H1 (cell line): Measurements from ENCODE around the gene GPSM1. TPM values are rescaled to one million over a fixed set of nuclear protein-coding genes. Genes with fewer than 3 reads are reported as not detected.

ENCODE experiments used
- CTCF ChIA-PET: fragments of 300-600 bp; sonication (Branson Sonifier 250); formaldehyde crosslinking; loops from one replicate; lab custom pipeline; 2021; ENCODE audit not compliant: partially characterized antibody; lab: Charles Lee
- POLR2A ChIA-PET: fragments of 300-600 bp; sonication (Branson Sonifier 250); formaldehyde crosslinking; loops from one replicate; lab custom pipeline; 2021; ENCODE audit warnings: inconsistent platforms; ENCODE audit not compliant: partially characterized antibody; lab: Charles Lee
- DNase-seq, 2 experiments: peaks; one replicate each; pipeline versions ENCODE4 v3.0.0 to v3.0.0-alpha.2; 2010 to 2022; ENCODE audit warnings: low spot score in 2 of 2, low read depth in 1 of 2, mixed read lengths in 1 of 2
- FAIRE-seq: peaks from 2 replicates; lab custom pipeline; 2011; peaks lifted over from hg19 to GRCh38; lab: Jason Lieb, UNC
- H2AFZ ChIP-seq: 2 replicates; pipeline ENCODE4 v1.8.1; 2012; ENCODE audit warnings: low read length, inconsistent platforms
- H2AK5ac ChIP-seq: 2 replicates; pipeline ENCODE4 v1.6.1; 2013; ENCODE audit warnings: low read depth, low read length
- H2BK120ac ChIP-seq: replicated peaks from 2 replicates; pipeline ENCODE3; 2013; ENCODE audit warnings: low read depth, low read length, inconsistent platforms
- H2BK12ac ChIP-seq: 2 replicates; pipeline ENCODE4 v1.6.1; 2013; ENCODE audit warnings: low read depth, low read length
- H2BK15ac ChIP-seq: 2 replicates; pipeline ENCODE4 v1.6.1; 2013; ENCODE audit warnings: low read length
- H2BK20ac ChIP-seq: 2 replicates; pipeline ENCODE4 v1.6.1; 2013; ENCODE audit warnings: low read length
- H2BK5ac ChIP-seq: 2 replicates; pipeline ENCODE4 v1.6.1; 2013; ENCODE audit warnings: low read depth, low read length
- H3K14ac ChIP-seq: 2 replicates; pipeline ENCODE4 v1.6.1; 2013; ENCODE audit warnings: inconsistent platforms; ENCODE audit not compliant: insufficient read length
- H3K18ac ChIP-seq: 2 replicates; pipeline ENCODE4 v1.6.1; 2013; ENCODE audit warnings: low read length; ENCODE audit errors: extremely low read depth
- H3K23ac ChIP-seq: 2 replicates; pipeline ENCODE4 v1.6.1; 2013; ENCODE audit warnings: inconsistent platforms; ENCODE audit not compliant: insufficient read length
- H3K23me2 ChIP-seq: 2 replicates; pipeline ENCODE4 v1.6.1; 2013; ENCODE audit warnings: low read depth, low read length
- H3K27ac ChIP-seq: 2 replicates; pipeline ENCODE4 v1.6.1; 2011; ENCODE audit warnings: low read depth, low read length, inconsistent platforms
- H3K27me3 ChIP-seq, 4 experiments: replicated peaks in 1 of 4; 1 replicate in 1 of 4; 2 replicates in 3 of 4; pipeline versions ENCODE4 v1.6.1 to v1.8.1; 2011 to 2013; ENCODE audit warnings: low read length in 3 of 4, mild to moderate bottlenecking in 3 of 4, inconsistent platforms in 2 of 4, mixed read lengths in 2 of 4, moderate library complexity in 1 of 4; ENCODE audit not compliant: control insufficient read depth in 3 of 4, insufficient read depth in 3 of 4; ENCODE audit errors: extremely low read depth in 1 of 4
- H3K36me3 ChIP-seq, 4 experiments: 2 replicates each; pipeline versions ENCODE4 v1.6.1 to v1.8.1; 2011 to 2013; ENCODE audit warnings: mild to moderate bottlenecking in 4 of 4, low read length in 3 of 4, moderate library complexity in 2 of 4, control low read depth in 1 of 4, inconsistent platforms in 1 of 4; ENCODE audit not compliant: insufficient read depth in 4 of 4, control insufficient read depth in 2 of 4
- H3K4ac ChIP-seq: replicated peaks from 2 replicates; pipeline ENCODE3; 2013; ENCODE audit warnings: low read length, low read depth, mixed read lengths, inconsistent platforms; ENCODE audit not compliant: insufficient read length
- H3K4me1 ChIP-seq, 4 experiments: replicated peaks in 1 of 4; 1 replicate in 1 of 4; 2 replicates in 3 of 4; pipeline versions ENCODE4 v1.6.1 to v1.8.1; 2011 to 2013; ENCODE audit warnings: low read length in 3 of 4, inconsistent platforms in 2 of 4, mixed read lengths in 1 of 4; ENCODE audit not compliant: insufficient read depth in 4 of 4, control insufficient read depth in 3 of 4
- H3K4me2 ChIP-seq, 2 experiments: 2 replicates each; pipeline versions ENCODE4 v1.6.1 to v1.8.1; 2011 to 2013; ENCODE audit warnings: low read depth in 2 of 2, low read length in 2 of 2, control low read depth in 1 of 2, inconsistent platforms in 1 of 2, mild to moderate bottlenecking in 1 of 2; ENCODE audit not compliant: insufficient read depth in 1 of 2
- H3K4me3 ChIP-seq, 4 experiments: fragments of 200-600, 300-600 bp in 1 of 4; sonication (generic), shearing (Covaris generic), sonication (Bioruptor Twin) in 1 of 4; 2 replicates each; pipeline versions ENCODE4 v1.5.1 to v1.8.1; 2011 to 2016; ENCODE audit warnings: low read length in 4 of 4, low read depth in 3 of 4, control low read depth in 2 of 4, inconsistent platforms in 2 of 4, mild to moderate bottlenecking in 2 of 4, mixed read lengths in 1 of 4, moderate library complexity in 1 of 4; ENCODE audit not compliant: insufficient read depth in 2 of 4; ENCODE audit errors: extremely low read depth in 1 of 4
- H3K56ac ChIP-seq: replicated peaks from 2 replicates; pipeline ENCODE3; 2013; ENCODE audit warnings: low read depth, mild to moderate bottlenecking, mixed read lengths, low read length, inconsistent platforms; ENCODE audit not compliant: insufficient read length
- H3K79me1 ChIP-seq: 2 replicates; pipeline ENCODE4 v1.6.1; 2013; ENCODE audit warnings: low read depth, low read length, control low read depth
- H3K79me2 ChIP-seq, 2 experiments: 2 replicates each; pipeline versions ENCODE4 v1.6.1 to v1.8.1; 2012 to 2013; ENCODE audit warnings: low read length in 2 of 2, mild to moderate bottlenecking in 2 of 2, inconsistent platforms in 1 of 2; ENCODE audit not compliant: insufficient read depth in 2 of 2, control insufficient read depth in 1 of 2
- H3K9ac ChIP-seq, 4 experiments: replicated peaks in 1 of 4; 1 replicate in 1 of 4; 2 replicates in 3 of 4; pipeline versions ENCODE4 v1.6.1 to v1.8.1; 2011 to 2013; ENCODE audit warnings: low read depth in 3 of 4, low read length in 3 of 4, control low read depth in 2 of 4, mild to moderate bottlenecking in 2 of 4, moderate library complexity in 2 of 4, inconsistent platforms in 1 of 4; ENCODE audit errors: extremely low read depth in 1 of 4
- H3K9me3 ChIP-seq, 2 experiments: 2 replicates each; pipeline versions ENCODE4 v1.6.1 to v1.8.1; 2012 to 2013; ENCODE audit warnings: mild to moderate bottlenecking in 2 of 2, moderate library complexity in 2 of 2, control low read depth in 1 of 2, inconsistent platforms in 1 of 2, low read depth in 1 of 2, low read length in 1 of 2, mixed read lengths in 1 of 2; ENCODE audit not compliant: insufficient read depth in 2 of 2
- H4K20me1 ChIP-seq, 2 experiments: replicated peaks in 1 of 2; 2 replicates each; pipeline versions ENCODE3 to v1.8.1; 2011 to 2013; ENCODE audit warnings: inconsistent platforms in 2 of 2, low read length in 2 of 2, mild to moderate bottlenecking in 1 of 2; ENCODE audit not compliant: insufficient read depth in 2 of 2, control insufficient read depth in 1 of 2
- H4K5ac ChIP-seq: 2 replicates; pipeline ENCODE4 v1.6.1; 2013; ENCODE audit warnings: low read length, low read depth, mixed read lengths, inconsistent platforms; ENCODE audit not compliant: insufficient read length
- H4K8ac ChIP-seq: 2 replicates; pipeline ENCODE4 v1.8.0; 2013; ENCODE audit warnings: mild to moderate bottlenecking, moderate library complexity, low read length, inconsistent platforms; ENCODE audit not compliant: insufficient read depth; ENCODE audit errors: extremely low read depth
- H4K91ac ChIP-seq: replicated peaks from 2 replicates; pipeline ENCODE3; 2013; ENCODE audit warnings: low read length, mixed read lengths, inconsistent platforms; ENCODE audit not compliant: insufficient read length
- BRCA1 ChIP-seq: IDR thresholded peaks from 2 replicates; pipeline ENCODE4 v1.6.1; 2012; ENCODE audit warnings: low read depth, low read length, improper control_type of control experiment
- CBX5 ChIP-seq: fragments of 300-800, 300-1000 bp; sonication (generic); IDR thresholded peaks from 2 replicates; pipeline ENCODE4 v1.7.1; 2016; ENCODE audit warnings: antibody characterized with exemption, low read length, low read depth
- CBX8 ChIP-seq: fragments of 300-800, 300-1000 bp; sonication (generic); IDR thresholded peaks from 2 replicates; pipeline ENCODE4 v1.7.1; 2016; ENCODE audit warnings: low read depth, low read length, borderline replicate concordance
- FOSL1 ChIP-seq: IDR thresholded peaks from 2 replicates; pipeline ENCODE4 v1.6.1; 2011; ENCODE audit warnings: mild to moderate bottlenecking, low read depth, low read length, moderate library complexity; ENCODE audit not compliant: insufficient read depth
- POLR2AphosphoS5 ChIP-seq: IDR thresholded peaks from 2 replicates; pipeline ENCODE4 v1.6.1; 2011; ENCODE audit warnings: low read depth, low read length
- SAP30 ChIP-seq: fragments of 300-600 bp; sonication (generic); IDR thresholded peaks from 2 replicates; pipeline ENCODE4 v1.7.1; 2012; ENCODE audit warnings: low read length, moderate library complexity, mild to moderate bottlenecking, inconsistent platforms; ENCODE audit not compliant: insufficient read depth, insufficient replicate concordance
- SIRT6 ChIP-seq: IDR thresholded peaks from one replicate; pipeline ENCODE4 v1.7.1; 2012; ENCODE audit warnings: low read length, inconsistent platforms
- TEAD4 ChIP-seq: IDR thresholded peaks from 2 replicates; pipeline ENCODE4 v1.6.1; 2012; ENCODE audit warnings: low read depth, low read length, inconsistent platforms, mixed read lengths
- WGBS, 2 experiments: shearing (Covaris generic) in 1 of 2; methylation state at CpG; one replicate each; pipeline versions ENCODE4 v1.1.6 to v1.1.7; 2013 to 2015; ENCODE audit warnings: low lambda C conversion rate in 2 of 2, mixed read lengths in 2 of 2, inconsistent platforms in 1 of 2, low coverage in 1 of 2, missing lambda C conversion rate in 1 of 2; ENCODE audit not compliant: insufficient replicate concordance in 2 of 2, insufficient coverage in 1 of 2, insufficient read length in 1 of 2; ENCODE audit errors: extremely low coverage in 1 of 2, missing lambda C conversion rate in 1 of 2; 5-methylcytosine and 5-hydroxymethylcytosine counted together
- polyA plus RNA-seq, 7 experiments: library from polyadenylated mRNA; depleted of rRNA in 3 of 7; stranded (reverse) in 5 of 7; unstranded in 2 of 7; fragments of >200 nt in 5 of 7; fragments of 200-250 nt in 2 of 7; gene quantifications; 1 replicate in 5 of 7; 2 replicates in 1 of 7; 4 replicates in 1 of 7; pipeline versions ENCODE4 v1.2.1 to v1.2.3, GENCODE V29; 2011 to 2013; ENCODE audit warnings: missing spikeins in 2 of 7, mixed read lengths in 2 of 7
- total RNA-seq: library from RNA; stranded (reverse); fragmentation: NEBNext Ultra II Directional; extraction: Animal tissue kit (Norgen Biotek cat#: 25700); gene quantifications from 2 replicates; pipeline ENCODE4 v1.2.1, GENCODE V29; 2021

GPSM1 gene
- total and polyA plus RNA-seq, 2 of the 8 experiments (the other 6 are each of a cell fraction or from before 2014, with no cell fraction given) = 12.8 to 18.0 TPM

GRCh38 chr9:136375096-136375495 is 47.8 kb downstream of the GPSM1 start:
- no peak overlapping the region for H2BK120ac ChIP-seq
- no peak overlapping the region for H2BK5ac ChIP-seq
- peaks cover 0 to 19% (median 2%) of the 10 kb centered on the region in 4 experiments; a peak in 5 of 8 replicates for H3K36me3 ChIP-seq
- no peak overlapping the region for H4K8ac ChIP-seq
- ChIA-PET CTCF (interaction anchor here (0.9 to 1.9 kb wide), 9 partner anchors 8 to 272 kb away, joined by 3 to 8 read pairs (median 3); partner anchors contain the start of gene DNLZ), POLR2A (interaction anchor here (0.8 to 7.2 kb wide), 12 partner anchors 8 to 63 kb away, joined by 3 to 43 read pairs (median 10); partner anchors contain the start of genes DNLZ and SNAPC4)
- H4K20me1 ChIP-seq = peaks cover 5 to 8% of the 10 kb centered on the region in 2 experiments
- 89% methylated on average over 11 of the region's 12 CpGs; no CpG with 5 or more reads in 1 of the 2 experiments for WGBS, 2 experiments
- H2AFZ ChIP-seq = no peak overlapping the region
- H3K4ac ChIP-seq = no peak overlapping the region
- H2AK5ac ChIP-seq = no peak overlapping the region
- no peak for DNase-seq
- H2BK12ac ChIP-seq = no peak overlapping the region
- H3K9me3 ChIP-seq = no peaks in the 10 kb centered on the region
- no peak overlapping the region for H3K4me2 ChIP-seq
- no peaks in the 10 kb centered on the region for H3K79me2 ChIP-seq
- H3K14ac ChIP-seq = no peak overlapping the region
- H3K27me3 ChIP-seq = no peaks in the 10 kb centered on the region
- no peaks in the 10 kb centered on the region for H3K79me1 ChIP-seq
- no peak overlapping the region for H3K27ac ChIP-seq
- no peak overlapping the region for H3K23ac ChIP-seq
- H4K5ac ChIP-seq = no peak overlapping the region
- H2BK15ac ChIP-seq = no peak overlapping the region
- H4K91ac ChIP-seq = no peak overlapping the region
- no peaks in the 10 kb centered on the region for H3K23me2 ChIP-seq
- no peak overlapping the region for H2BK20ac ChIP-seq
- TF ChIP-seq SIRT6 = no peak
- TF ChIP-seq POLR2AphosphoS5 = no peak
- TF ChIP-seq CBX8 = no peak
- no peak for TF ChIP-seq CBX5
- TF ChIP-seq FOSL1 = no peak
- TF ChIP-seq BRCA1 = no peak
- TF ChIP-seq TEAD4 = no peak
- TF ChIP-seq SAP30 = no peak
- H3K4me1 ChIP-seq = no peaks in the 10 kb centered on the region
- H3K18ac ChIP-seq = no peak overlapping the region
- no peak overlapping the region for H3K56ac ChIP-seq
- no peak for FAIRE-seq
- no peak overlapping the region for H3K9ac ChIP-seq
- H3K4me3 ChIP-seq = no peak overlapping the region
